Mesendoderm (in vitro differentiated cells): Measurements from ENCODE around the gene HADH.
"Not testable (repeated sequence)": the region's sequence is repeated elsewhere in the genome, so short reads cannot be mapped to it uniquely, and the experiment has no call there.

Experiments
- DNase-seq: peaks from one replicate; pipeline ENCODE4 v3.0.0; 2013
- H2AK5ac ChIP-seq: 2 replicates; pipeline ENCODE4 v1.6.1; 2013; ENCODE audit warnings: low read length, inconsistent platforms
- H2BK120ac ChIP-seq: 2 replicates; pipeline ENCODE4 v1.6.1; 2013; ENCODE audit warnings: low read depth, mild to moderate bottlenecking, low read length, moderate library complexity, mixed read lengths
- H2BK15ac ChIP-seq: replicated peaks from 2 replicates; pipeline ENCODE4 v1.6.1; 2013; ENCODE audit warnings: low read depth, mild to moderate bottlenecking, moderate library complexity
- H2BK5ac ChIP-seq: 2 replicates; pipeline ENCODE4 v1.6.1; 2013; ENCODE audit warnings: low read length, inconsistent platforms
- H3K18ac ChIP-seq: 2 replicates; pipeline ENCODE4 v1.6.1; 2013; ENCODE audit warnings: mild to moderate bottlenecking, low read length, mixed read lengths
- H3K23ac ChIP-seq: one replicate; pipeline ENCODE4 v1.6.1; 2013; ENCODE audit warnings: low read length
- H3K27ac ChIP-seq: 2 replicates; pipeline ENCODE4 v1.5.1; 2013; ENCODE audit warnings: low read depth, mild to moderate bottlenecking, inconsistent platforms, low read length, moderate library complexity
- H3K27me3 ChIP-seq: 2 replicates; pipeline ENCODE4 v1.6.1; 2013; ENCODE audit warnings: low read length, control low read depth, mild to moderate bottlenecking, inconsistent platforms; ENCODE audit not compliant: insufficient read depth, poor library complexity
- H3K36me3 ChIP-seq: 2 replicates; pipeline ENCODE4 v1.6.1; 2013; ENCODE audit warnings: low read length, inconsistent platforms; ENCODE audit not compliant: control insufficient read depth, insufficient read depth
- H3K4ac ChIP-seq: one replicate; pipeline ENCODE4 v1.6.1; 2013; ENCODE audit warnings: low read depth, mild to moderate bottlenecking, low read length, moderate library complexity
- H3K4me1 ChIP-seq: 2 replicates; pipeline ENCODE4 v1.6.1; 2013; ENCODE audit warnings: low read depth, low read length, inconsistent platforms; ENCODE audit not compliant: control insufficient read depth
- H3K4me2 ChIP-seq: 2 replicates; pipeline ENCODE4 v1.6.1; 2013; ENCODE audit warnings: low read length
- H3K4me3 ChIP-seq: 2 replicates; pipeline ENCODE4 v1.5.1; 2013; ENCODE audit warnings: mild to moderate bottlenecking, low read length
- H3K56ac ChIP-seq: one replicate; pipeline ENCODE4 v1.6.1; 2013; ENCODE audit warnings: low read length
- H3K79me1 ChIP-seq: 2 replicates; pipeline ENCODE4 v1.6.1; 2013; ENCODE audit warnings: low read length, inconsistent platforms
- H3K79me2 ChIP-seq: 2 replicates; pipeline ENCODE4 v1.6.1; 2013; ENCODE audit warnings: mild to moderate bottlenecking, low read length; ENCODE audit not compliant: control insufficient read depth, insufficient read depth
- H3K9ac ChIP-seq: 2 replicates; pipeline ENCODE4 v1.6.1; 2013; ENCODE audit warnings: low read length, inconsistent platforms
- H4K5ac ChIP-seq: one replicate; pipeline ENCODE4 v1.6.1; 2013; ENCODE audit warnings: low read length
- H4K8ac ChIP-seq: one replicate; pipeline ENCODE4 v1.6.1; 2013; ENCODE audit warnings: low read depth, mild to moderate bottlenecking, control low read depth, low read length, moderate library complexity
- WGBS: extraction: QIAGEN DNeasy Blood & Tissue Kit; methylation state at CpG from one replicate; pipeline ENCODE4 v1.1.7; 2013; ENCODE audit warnings: low lambda C conversion rate, missing lambda C conversion rate; ENCODE audit not compliant: insufficient coverage; ENCODE audit errors: extremely low coverage; 5-methylcytosine and 5-hydroxymethylcytosine counted together

HADH gene

GRCh38 chr4:108006361-108006760 is 16.7 kb downstream of the HADH start:
- Histone ChIP-seq H3K27ac (no peak overlapping the region), H3K18ac (no peak overlapping the region), H2BK5ac (no peak overlapping the region), H2BK15ac (no peak overlapping the region), H2AK5ac (no peak overlapping the region), H3K23ac (no peak overlapping the region), H3K36me3 (peaks cover 1% of the 10 kb centered on the region), H3K9ac (no peak overlapping the region), H3K4me1 (no peaks in the 10 kb centered on the region), H2BK120ac (no peak overlapping the region), H3K4me2 (no peak overlapping the region), H4K8ac (no peak overlapping the region), H3K4me3 (no peak overlapping the region), H3K4ac (no peak overlapping the region), H3K56ac (no peak overlapping the region), H3K79me1 (peaks cover 11% of the 10 kb centered on the region), H3K79me2 (no peaks in the 10 kb centered on the region), H3K27me3 (no peaks in the 10 kb centered on the region), H4K5ac (no peak overlapping the region)
- no peak for DNase-seq

- H3K23ac ChIP-seq = no peak overlapping the region
- H4K8ac ChIP-seq = no peak overlapping the region
- no peak overlapping the region for H2BK5ac ChIP-seq
- H3K18ac ChIP-seq = no peak overlapping the region
- H2BK15ac ChIP-seq = no peak overlapping the region
- no peak overlapping the region for H3K27ac ChIP-seq
- no peak overlapping the region for H3K9ac ChIP-seq
- no peak for DNase-seq
- H2BK120ac ChIP-seq = no peak overlapping the region
- H3K79me2 ChIP-seq = no peaks in the 10 kb centered on the region
- H3K4ac ChIP-seq = no peak overlapping the region
- H3K4me3 ChIP-seq = no peak overlapping the region
- H4K5ac ChIP-seq = no peak overlapping the region
- peaks cover 9% of the 10 kb centered on the region for H3K79me1 ChIP-seq
- no peak overlapping the region for H3K4me2 ChIP-seq
- H3K4me1 ChIP-seq = no peaks in the 10 kb centered on the region
- H2AK5ac ChIP-seq = no peak overlapping the region
- no CpG with 5 or more reads among the region's 7 CpGs for WGBS
- no peak overlapping the region for H3K56ac ChIP-seq
- no peaks in the 10 kb centered on the region for H3K27me3 ChIP-seq
- peaks cover 1% of the 10 kb centered on the region for H3K36me3 ChIP-seq
Measured at GRCh38 chr4:108007984-108008383, 18.3 kb downstream of the HADH start.

- Histone ChIP-seq H3K4me1 (no peaks in the 10 kb centered on the region), H3K23ac (no peak overlapping the region), H3K27ac (no peak overlapping the region), H2BK15ac (no peak overlapping the region), H2BK120ac (no peak overlapping the region), H3K4me2 (no peak overlapping the region), H3K79me1 (peaks cover 9% of the 10 kb centered on the region), H3K18ac (no peak overlapping the region), H2BK5ac (no peak overlapping the region), H3K27me3 (no peaks in the 10 kb centered on the region), H3K36me3 (peaks cover 1% of the 10 kb centered on the region), H3K79me2 (no peaks in the 10 kb centered on the region), H4K5ac (no peak overlapping the region), H3K9ac (no peak overlapping the region), H4K8ac (no peak overlapping the region), H3K4ac (no peak overlapping the region), H2AK5ac (no peak overlapping the region), H3K4me3 (no peak overlapping the region), H3K56ac (no peak overlapping the region)
- no CpG with 5 or more reads among the region's 2 CpGs for WGBS
- peak; percentile 39 for DNase-seq
Measured at GRCh38 chr4:108008721-108009120, 19.0 kb downstream of the HADH start.

GRCh38 chr4:108010167-108010566 is 20.5 kb downstream of the HADH start:
- H3K79me2 ChIP-seq = no peaks in the 10 kb centered on the region
- no peak overlapping the region for H3K4me2 ChIP-seq
- no peaks in the 10 kb centered on the region for H3K27me3 ChIP-seq
- no peak overlapping the region for H3K4ac ChIP-seq
- no peak overlapping the region for H2BK120ac ChIP-seq
- DNase-seq = no peak
- no peak overlapping the region for H2AK5ac ChIP-seq
- H3K4me3 ChIP-seq = no peak overlapping the region
- no peak overlapping the region for H4K8ac ChIP-seq
- peaks cover 7% of the 10 kb centered on the region for H3K79me1 ChIP-seq
- no peak overlapping the region for H3K18ac ChIP-seq
- H3K4me1 ChIP-seq = no peaks in the 10 kb centered on the region
- no peak overlapping the region for H3K56ac ChIP-seq
- no CpG with 5 or more reads among the region's 2 CpGs for WGBS
- no peak overlapping the region for H3K23ac ChIP-seq
- H2BK15ac ChIP-seq = no peak overlapping the region
- H3K36me3 ChIP-seq = peaks cover 1% of the 10 kb centered on the region
- H2BK5ac ChIP-seq = no peak overlapping the region
- H3K9ac ChIP-seq = no peak overlapping the region
- H3K27ac ChIP-seq = no peak overlapping the region
- H4K5ac ChIP-seq = no peak overlapping the region

- not testable (repeated sequence) for H2AK5ac ChIP-seq, H4K8ac ChIP-seq, H2BK15ac ChIP-seq, H3K4me1 ChIP-seq, H3K4ac ChIP-seq, H3K9ac ChIP-seq, H3K56ac ChIP-seq, H3K79me2 ChIP-seq, DNase-seq, H3K79me1 ChIP-seq, H3K4me3 ChIP-seq, H3K18ac ChIP-seq, H3K23ac ChIP-seq, H3K27me3 ChIP-seq, H3K4me2 ChIP-seq, H2BK120ac ChIP-seq, H3K36me3 ChIP-seq, H4K5ac ChIP-seq, H2BK5ac ChIP-seq, H3K27ac ChIP-seq
- WGBS = no CpG with 5 or more reads among the region's 5 CpGs
Measured at GRCh38 chr4:108012382-108012781, 22.7 kb downstream of the HADH start.

GRCh38 chr4:108013327-108013726 is 23.6 kb downstream of the HADH start:
- no peak overlapping the region for H3K27ac ChIP-seq
- no peak overlapping the region for H2BK120ac ChIP-seq
- H3K56ac ChIP-seq = no peak overlapping the region
- no peak overlapping the region for H3K4me2 ChIP-seq
- H3K79me1 ChIP-seq = no peaks in the 10 kb centered on the region
- H2BK15ac ChIP-seq = no peak overlapping the region
- no peak overlapping the region for H3K23ac ChIP-seq
- no peak overlapping the region for H2AK5ac ChIP-seq
- no peak overlapping the region for H4K8ac ChIP-seq
- H3K27me3 ChIP-seq = no peaks in the 10 kb centered on the region
- H3K9ac ChIP-seq = no peak overlapping the region
- H3K4ac ChIP-seq = no peak overlapping the region
- H4K5ac ChIP-seq = no peak overlapping the region
- H3K4me1 ChIP-seq = no peaks in the 10 kb centered on the region
- no peak overlapping the region for H3K4me3 ChIP-seq
- no peaks in the 10 kb centered on the region for H3K79me2 ChIP-seq
- no peak overlapping the region for H3K18ac ChIP-seq
- no peak for DNase-seq
- H2BK5ac ChIP-seq = no peak overlapping the region
- peaks cover 1% of the 10 kb centered on the region for H3K36me3 ChIP-seq
